ENCODE data around the gene FXYD2. TPM values are rescaled to one million over a fixed set of nuclear protein-coding genes. Genes with fewer than 3 reads are reported as not detected.

The FXYD2 gene
- total and polyA plus RNA-seq, 2 of the 13 experiments (the other 11 are each of a cell fraction or from before 2014, with no cell fraction given), result 45.9 to 106 TPM

- TF ChIP-seq HMGXB3 (CRISPR knock-in tag; IDR thresholded peaks at IDR 0.05; ENCODE audit: borderline replicate concordance), result no peak
- no peak for TF ChIP-seq MBNL3 (CRISPR knock-in tag; conservative IDR thresholded peaks at IDR 0.05)
- no peak for TF ChIP-seq ZNF577 (CRISPR knock-in tag; IDR thresholded peaks at IDR 0.05; ENCODE audit: borderline replicate concordance, low read depth)
- no peak for TF ChIP-seq ZNF550 (CRISPR knock-in tag; IDR thresholded peaks at IDR 0.05; ENCODE audit: borderline replicate concordance)
- TF ChIP-seq ZBTB39 (CRISPR knock-in tag; IDR thresholded peaks at IDR 0.05), result no peak
- TF ChIP-seq HNF1B (CRISPR knock-in tag; IDR thresholded peaks at IDR 0.05), result no peak; the same call in 1 of the 2 replicates
- TF ChIP-seq ZFP36L1 (CRISPR knock-in tag; IDR thresholded peaks at IDR 0.05), result no peak
- TF ChIP-seq CERS6 (CRISPR knock-in tag; IDR thresholded peaks at IDR 0.05), result no peak
- no peak for TF ChIP-seq PTBP1 (IDR thresholded peaks at IDR 0.05; ENCODE audit: low read depth, low read length, poor library complexity, severe bottlenecking)
- TF ChIP-seq ZNF670 (CRISPR knock-in tag; IDR thresholded peaks at IDR 0.05; ENCODE audit: borderline replicate concordance), result no peak
- no peak for TF ChIP-seq ZBTB42 (CRISPR knock-in tag; IDR thresholded peaks at IDR 0.05)
- no peak for TF ChIP-seq ZNF737 (CRISPR knock-in tag; IDR thresholded peaks at IDR 0.05; ENCODE audit: borderline replicate concordance)
- 0 out of 2 replicates have a peak, but pooled peaks have one; percentile 28 for TF ChIP-seq ZFX (CRISPR knock-in tag; IDR thresholded peaks at IDR 0.05; ENCODE audit: low read depth)
- TF ChIP-seq MNT (IDR thresholded peaks at IDR 0.05), result no peak
- TF ChIP-seq KDM1A (CRISPR knock-in tag; IDR thresholded peaks at IDR 0.05), result no peak
- TF ChIP-seq FIP1L1 (IDR thresholded peaks at IDR 0.05; ENCODE audit: borderline replicate concordance, insufficient read depth, low read depth, low read length), result no peak
- no peak for TF ChIP-seq ZNF234 (CRISPR knock-in tag; conservative IDR thresholded peaks at IDR 0.05)
These were observed at the start of gene FXYD2 (continued) for GRCh38 chr11:117824571-117825537.

Data from HepG2 (cell line).